Tibial nerve (tissue), 4 donors: ENCODE measurements around the gene HAPLN2. TPM values are rescaled to one million over a fixed set of nuclear protein-coding genes. Genes with fewer than 3 reads are reported as not detected.
A peak's percentile ranks its signal among the peaks of the same experiment; 100 is the strongest.

Experiments used
- DNase-seq, 2 donors: peaks; one replicate each; pipeline ENCODE4 v3.0.0-alpha.2; 2019; ENCODE audit warnings: low spot score in 2 of 2
- H3K27ac ChIP-seq, 4 donors: fragments of 200-600 bp; sonication (generic) in 3 of 4; one replicate each; pipeline ENCODE4 v1.5.1; 2017 to 2019; ENCODE audit warnings: mild to moderate bottlenecking in 1 of 4
- H3K27me3 ChIP-seq, 2 donors: fragments of 200-600 bp; sonication (generic) in 1 of 2; one replicate each; pipeline versions ENCODE4 v1.5.1 to v1.6.0; 2017 to 2019
- H3K36me3 ChIP-seq, 3 donors: fragments of 200-600 bp; sonication (generic); one replicate each; pipeline ENCODE4 v1.5.1; 2018 to 2019
- H3K4me1 ChIP-seq, 4 donors: fragments of 200-600 bp; sonication (generic) in 3 of 4; one replicate each; pipeline ENCODE4 v1.5.1; 2017 to 2019
- H3K4me3 ChIP-seq, 4 donors: fragments of 200-600 bp; sonication (generic) in 3 of 4; one replicate each; pipeline ENCODE4 v1.5.1; 2017 to 2019; ENCODE audit warnings: mild to moderate bottlenecking in 1 of 4, moderate library complexity in 1 of 4
- H3K9me3 ChIP-seq, 4 donors: fragments of 200-600 bp; sonication (generic) in 3 of 4; one replicate each; pipeline ENCODE4 v1.5.1; 2017 to 2019
- EP300 ChIP-seq, 2 donors: sonication (generic); formaldehyde crosslinking; IDR thresholded peaks; one replicate each; pipeline ENCODE4 v1.6.1; 2017; ENCODE audit warnings: antibody characterized with exemption in 2 of 2, mild to moderate bottlenecking in 1 of 2
- POLR2A ChIP-seq, 2 donors: fragments of 450-650 bp; IDR thresholded peaks; one replicate each; pipeline ENCODE4 v1.6.1; 2017; ENCODE audit warnings: antibody characterized with exemption in 2 of 2, mild to moderate bottlenecking in 2 of 2, moderate library complexity in 2 of 2
- WGBS, 2 donors: methylation state at CpG; one replicate each; pipeline ENCODE4 v1.1.5; 2018; 5-methylcytosine and 5-hydroxymethylcytosine counted together
- total RNA-seq, 4 donors: library from RNA; depleted of rRNA; stranded (reverse); fragments of >200 nt; gene quantifications; one replicate each; pipeline ENCODE4 v1.1.0, GENCODE V29; 2016
- TF ChIP-seq, protein P1 (sequence below), 5 experiments: fragments of 200-600 bp in 3 of 5; fragments of 450-650 bp in 2 of 5; sonication (generic) in 3 of 5; IDR thresholded peaks; one replicate each; pipeline ENCODE4 v1.5.1; 2016 to 2019; ENCODE audit warnings: antibody characterized with exemption in 5 of 5, mild to moderate bottlenecking in 3 of 5, moderate library complexity in 2 of 5

Gene HAPLN2
- total RNA-seq, 4 donors from 2014 or later, result 1.8 to 20.3 (median 10.6) TPM

DNA sequence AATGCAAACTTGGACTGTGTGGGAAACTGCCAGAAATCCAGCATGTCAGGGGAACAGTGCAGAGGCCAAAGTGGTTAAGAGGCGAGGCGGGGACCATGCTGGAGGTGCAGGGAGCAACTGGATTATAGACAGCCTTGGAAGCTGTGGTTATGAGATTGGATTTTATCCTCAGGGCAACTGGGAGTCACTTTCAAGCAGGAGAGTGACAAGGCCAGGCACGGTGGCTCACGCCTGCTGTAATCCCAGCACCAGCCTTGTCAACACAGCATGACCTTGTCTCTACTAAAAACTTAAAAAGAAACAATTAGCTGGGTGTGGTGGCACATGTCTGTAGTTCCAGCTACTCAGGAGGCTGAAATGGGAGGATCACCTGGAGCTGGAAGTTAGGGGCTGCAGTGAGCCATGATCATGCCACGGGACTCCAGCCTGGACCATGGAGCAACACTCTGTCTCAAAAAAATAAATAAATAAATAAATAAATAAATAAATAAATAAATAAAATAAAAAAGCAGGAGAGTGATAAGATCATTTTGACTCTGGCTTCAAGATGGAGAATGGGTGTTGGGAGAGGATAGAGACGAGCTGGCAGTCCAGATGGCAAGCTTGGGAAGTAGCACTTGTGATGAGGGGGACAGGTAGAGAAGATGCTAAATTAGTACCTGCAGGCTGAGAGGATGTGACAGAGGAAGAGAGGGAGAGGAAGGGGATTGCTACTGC lies 3.5 kb downstream of the HAPLN2 start:
- Histone ChIP-seq H3K36me3 (no peaks in the 10 kb centered on the region), H3K27me3 (peaks cover 9 to 80% of the 10 kb centered on the region in 2 donors), H3K27ac (no peak overlapping the region), H3K4me1 (peaks cover 0 to 32% (median 22%) of the 10 kb centered on the region in 4 donors), H3K4me3 (no peak overlapping the region), H3K9me3 (no peaks in the 10 kb centered on the region)
- DNase-seq, result no peak
- TF ChIP-seq EP300 (IDR thresholded peaks at IDR 0.05), result no peak
- TF ChIP-seq POLR2A (IDR thresholded peaks at IDR 0.05), result no peak
- TF ChIP-seq, protein P1, sequence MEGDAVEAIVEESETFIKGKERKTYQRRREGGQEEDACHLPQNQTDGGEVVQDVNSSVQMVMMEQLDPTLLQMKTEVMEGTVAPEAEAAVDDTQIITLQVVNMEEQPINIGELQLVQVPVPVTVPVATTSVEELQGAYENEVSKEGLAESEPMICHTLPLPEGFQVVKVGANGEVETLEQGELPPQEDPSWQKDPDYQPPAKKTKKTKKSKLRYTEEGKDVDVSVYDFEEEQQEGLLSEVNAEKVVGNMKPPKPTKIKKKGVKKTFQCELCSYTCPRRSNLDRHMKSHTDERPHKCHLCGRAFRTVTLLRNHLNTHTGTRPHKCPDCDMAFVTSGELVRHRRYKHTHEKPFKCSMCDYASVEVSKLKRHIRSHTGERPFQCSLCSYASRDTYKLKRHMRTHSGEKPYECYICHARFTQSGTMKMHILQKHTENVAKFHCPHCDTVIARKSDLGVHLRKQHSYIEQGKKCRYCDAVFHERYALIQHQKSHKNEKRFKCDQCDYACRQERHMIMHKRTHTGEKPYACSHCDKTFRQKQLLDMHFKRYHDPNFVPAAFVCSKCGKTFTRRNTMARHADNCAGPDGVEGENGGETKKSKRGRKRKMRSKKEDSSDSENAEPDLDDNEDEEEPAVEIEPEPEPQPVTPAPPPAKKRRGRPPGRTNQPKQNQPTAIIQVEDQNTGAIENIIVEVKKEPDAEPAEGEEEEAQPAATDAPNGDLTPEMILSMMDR (IDR thresholded peaks at IDR 0.05), result no peak
- WGBS, 2 donors, result 82 to 83% methylated on average over 6 of the region's 6 CpGs

DNA sequence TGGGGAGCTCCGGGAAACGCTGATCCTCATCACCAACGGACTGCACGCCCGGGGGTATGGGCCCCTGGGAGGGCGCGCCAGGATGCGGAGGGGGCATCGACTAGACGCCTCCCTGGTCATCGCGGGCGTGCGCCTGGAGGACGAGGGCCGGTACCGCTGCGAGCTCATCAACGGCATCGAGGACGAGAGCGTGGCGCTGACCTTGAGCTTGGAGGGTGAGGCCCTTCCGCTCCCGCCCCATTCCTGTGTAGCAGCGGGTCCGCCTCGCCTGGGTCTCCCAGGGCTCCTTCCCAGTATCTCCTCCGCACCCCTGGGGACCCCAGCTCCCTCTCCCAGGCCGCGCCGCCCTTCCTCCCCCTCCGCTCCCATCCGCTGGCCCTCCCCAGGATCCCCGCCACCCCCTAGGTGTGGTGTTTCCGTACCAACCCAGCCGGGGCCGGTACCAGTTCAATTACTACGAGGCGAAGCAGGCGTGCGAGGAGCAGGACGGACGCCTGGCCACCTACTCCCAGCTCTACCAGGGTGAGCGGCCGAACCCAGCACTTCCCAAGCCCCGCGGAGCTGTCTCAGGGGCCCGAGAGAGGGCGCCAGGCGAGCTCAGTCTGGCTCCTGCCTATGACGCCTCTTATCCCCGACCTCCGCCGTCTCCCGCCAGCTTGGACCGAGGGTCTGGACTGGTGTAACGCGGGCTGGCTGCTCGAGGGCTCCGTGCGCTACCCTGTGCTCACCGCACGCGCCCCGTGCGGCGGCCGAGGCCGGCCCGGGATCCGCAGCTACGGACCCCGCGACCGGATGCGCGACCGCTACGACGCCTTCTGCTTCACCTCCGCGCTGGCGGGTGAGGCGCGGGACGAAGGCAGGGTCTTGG lies 5.0 kb downstream of the HAPLN2 start:
- peak overlapping the region; percentile 4 to 47 (median 22) for H3K4me3 ChIP-seq
- peaks cover 9 to 86% of the 10 kb centered on the region in 2 donors for H3K27me3 ChIP-seq
- peak overlapping the region in 1 of 4 donors; percentile 24 for H3K27ac ChIP-seq
- TF ChIP-seq, protein P1 (IDR thresholded peaks at IDR 0.05), result peak in 4 of 5 experiments; percentile 13 to 34 (median 27)
- no peak for TF ChIP-seq POLR2A (IDR thresholded peaks at IDR 0.05)
- H3K4me1 ChIP-seq, result peaks cover 0 to 28% (median 22%) of the 10 kb centered on the region in 4 donors
- 1 to 3% methylated on average over 31 to 42 of the region's 87 CpGs for WGBS, 2 donors
- no peaks in the 10 kb centered on the region for H3K9me3 ChIP-seq
- no peaks in the 10 kb centered on the region for H3K36me3 ChIP-seq
- DNase-seq, result no peak

DNA sequence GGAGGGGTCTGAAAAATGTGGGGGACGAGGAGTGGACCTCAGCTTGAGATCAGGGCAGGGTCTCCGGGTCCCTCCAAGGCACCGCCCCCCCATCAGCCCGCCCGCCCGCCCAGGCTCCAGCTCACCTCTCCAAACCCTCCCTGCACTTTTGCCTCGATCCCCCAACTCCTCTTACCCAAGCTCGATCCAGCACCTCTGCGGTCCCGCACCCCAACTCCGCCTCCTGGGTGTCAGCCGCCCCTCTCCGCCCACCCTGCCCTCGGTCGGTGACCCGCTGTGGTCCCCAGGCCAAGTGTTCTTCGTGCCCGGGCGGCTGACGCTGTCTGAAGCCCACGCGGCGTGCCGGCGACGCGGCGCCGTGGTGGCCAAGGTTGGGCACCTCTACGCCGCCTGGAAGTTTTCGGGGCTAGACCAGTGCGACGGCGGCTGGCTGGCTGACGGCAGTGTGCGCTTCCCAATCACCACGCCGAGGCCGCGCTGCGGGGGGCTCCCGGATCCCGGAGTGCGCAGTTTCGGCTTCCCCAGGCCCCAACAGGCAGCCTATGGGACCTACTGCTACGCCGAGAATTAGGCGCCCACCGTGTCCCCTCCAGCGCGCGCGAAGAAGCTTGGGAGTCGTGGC lies 5.7 kb downstream of the HAPLN2 start:
- peaks cover 9 to 86% of the 10 kb centered on the region in 2 donors for H3K27me3 ChIP-seq
- no peak for TF ChIP-seq EP300 (IDR thresholded peaks at IDR 0.05)
- TF ChIP-seq, protein P1 (IDR thresholded peaks at IDR 0.05), result no peak
- no peak for TF ChIP-seq POLR2A (IDR thresholded peaks at IDR 0.05)
- 0 to 1% methylated on average over 22 to 47 of the region's 55 CpGs for WGBS, 2 donors
- no peaks in the 10 kb centered on the region for H3K9me3 ChIP-seq
- no peaks in the 10 kb centered on the region for H3K36me3 ChIP-seq
- H3K4me1 ChIP-seq, result peaks cover 0 to 24% (median 22%) of the 10 kb centered on the region in 4 donors
- peak overlapping the region; percentile 4 to 47 (median 22) for H3K4me3 ChIP-seq
- DNase-seq, result no peak
- no peak overlapping the region for H3K27ac ChIP-seq

DNA sequence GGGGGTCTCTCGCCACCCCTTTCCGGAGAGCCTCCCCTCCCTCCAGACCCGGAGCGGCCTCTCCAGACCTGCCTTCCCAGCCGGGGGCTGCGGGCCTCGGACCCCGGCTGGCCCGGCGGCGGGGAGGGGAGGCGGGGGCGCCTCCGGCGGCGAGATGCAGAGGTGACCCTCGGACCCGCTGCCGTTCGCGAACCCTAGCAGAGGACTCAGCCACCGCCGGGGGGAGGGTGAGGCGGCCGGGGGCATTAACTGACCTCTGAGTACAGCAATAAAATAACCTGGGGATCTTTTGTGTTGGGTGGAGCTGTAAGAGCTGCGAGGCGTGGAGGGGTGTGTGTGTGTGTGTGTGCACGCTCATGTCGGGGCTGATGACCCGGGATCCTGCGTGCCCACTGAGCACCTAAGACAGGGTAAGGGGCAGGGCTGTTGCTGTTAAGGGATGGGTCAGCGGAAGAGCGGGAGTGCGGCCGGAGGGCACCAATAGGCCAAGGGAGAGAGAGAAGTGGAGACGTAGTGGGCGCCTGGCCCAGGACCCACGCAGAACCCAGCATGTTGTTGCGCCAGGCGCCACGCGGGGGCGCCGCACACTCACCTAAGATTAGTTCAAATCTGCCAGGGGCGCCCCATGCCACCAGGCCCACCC lies 6.3 kb downstream of the HAPLN2 start:
- Histone ChIP-seq H3K27ac (no peak overlapping the region), H3K9me3 (no peaks in the 10 kb centered on the region), H3K4me3 (peak overlapping the region; percentile 4 to 47 (median 22)), H3K36me3 (no peaks in the 10 kb centered on the region), H3K27me3 (peaks cover 9 to 91% of the 10 kb centered on the region in 2 donors), H3K4me1 (peaks cover 0 to 24% (median 22%) of the 10 kb centered on the region in 4 donors)
- peak; percentile 40 to 64 for DNase-seq
- 1 to 2% methylated on average over 16 to 43 of the region's 45 CpGs for WGBS, 2 donors
- TF ChIP-seq, protein P1 (IDR thresholded peaks at IDR 0.05), result peak; percentile 60 to 87 (median 82)
- TF ChIP-seq EP300 (IDR thresholded peaks at IDR 0.05), result no peak
